ENCODE results near the gene NQO2. TPM values are rescaled to one million over a fixed set of nuclear protein-coding genes. Genes with fewer than 3 reads are reported as not detected.
"Not testable (repeated sequence)": the region's sequence is repeated elsewhere in the genome, so short reads cannot be mapped to it uniquely, and the experiment has no call there.

Gene NQO2
- total RNA-seq, 1 donor from 2014 or later: 30.1 TPM

GRCh38 chr6:2968600-2969135 lies 31.0 kb upstream of the NQO2 start:
- DNase-seq (ENCODE audit: low spot score): no peak
- ATAC-seq: no peak
- intact Hi-C loops (cut with DNase I): no loop called here

GRCh38 chr6:2969549-2969948 lies 30.1 kb upstream of the NQO2 start:
- intact Hi-C loops (cut with DNase I): no loop called here
- ATAC-seq (no peak), DNase-seq (ENCODE audit: low spot score) (no peak)

GRCh38 chr6:2970034-2970685 lies 29.5 kb upstream of the NQO2 start:
- intact Hi-C loops (cut with DNase I): no loop called here
- ATAC-seq (no peak), DNase-seq (ENCODE audit: low spot score) (no peak)

- intact Hi-C loops (cut with DNase I): no loop called here
- peak; percentile 86 for DNase-seq (ENCODE audit: low spot score)
- peak; percentile 73 for ATAC-seq
Observed at GRCh38 chr6:2970753-2971419, 28.8 kb upstream of the NQO2 start.

GRCh38 chr6:2971420-2972218 lies 28.1 kb upstream of the NQO2 start, which contains the start of gene SERPINB6:
SERPINB6 (minus strand) TSS chr6:2971567; CDS start chr6:2959332, 12,235 bp downstream.
- DNase-seq (ENCODE audit: low spot score) (peak; percentile 89), ATAC-seq (peak; percentile 90)
- intact Hi-C loops (cut with DNase I): no loop called here

GRCh38 chr6:2972219-2972487 lies 27.5 kb upstream of the NQO2 start:
- ATAC-seq; DNase-seq (ENCODE audit: low spot score); intact Hi-C loops (cut with DNase I): not testable (repeated sequence)

GRCh38 chr6:2972685-2973084 lies 27.0 kb upstream of the NQO2 start:
- DNase-seq (ENCODE audit: low spot score); intact Hi-C loops (cut with DNase I); ATAC-seq: not testable (repeated sequence)

- intact Hi-C loops (cut with DNase I); ATAC-seq; DNase-seq (ENCODE audit: low spot score): not testable (repeated sequence)
Observed at GRCh38 chr6:2973180-2973579, 26.5 kb upstream of the NQO2 start.

GRCh38 chr6:2973676-2974075 lies 26.0 kb upstream of the NQO2 start:
- no peak for ATAC-seq
- no peak for DNase-seq (ENCODE audit: low spot score)
- intact Hi-C loops (cut with DNase I): no loop called here

GRCh38 chr6:2976060-2976459 lies 23.6 kb upstream of the NQO2 start:
- intact Hi-C loops (cut with DNase I): no loop called here
- ATAC-seq (no peak), DNase-seq (ENCODE audit: low spot score) (no peak)

- intact Hi-C loops (cut with DNase I): no loop called here
- no peak for DNase-seq (ENCODE audit: low spot score)
Observed at GRCh38 chr6:2976571-2977085, 23.1 kb upstream of the NQO2 start.

GRCh38 chr6:2977290-2977689 lies 22.4 kb upstream of the NQO2 start:
- no peak for ATAC-seq
- intact Hi-C loops (cut with DNase I): no loop called here
- no peak for DNase-seq (ENCODE audit: low spot score)

More at GRCh38 chr6:2976571-2977085, 23.1 kb upstream of the NQO2 start:
- no peak for ATAC-seq

- DNase-seq (ENCODE audit: low spot score): no peak
- intact Hi-C loops (cut with DNase I): no loop called here
- no peak for ATAC-seq
Observed at GRCh38 chr6:2977799-2978590, 21.7 kb upstream of the NQO2 start.

- DNase-seq (ENCODE audit: low spot score): no peak
- no peak for ATAC-seq
- intact Hi-C loops (cut with DNase I): no loop called here
Observed at GRCh38 chr6:2978923-2979322, 20.8 kb upstream of the NQO2 start.

- no peak for DNase-seq (ENCODE audit: low spot score)
- intact Hi-C loops (cut with DNase I): no loop called here
- ATAC-seq: no peak
Observed at GRCh38 chr6:2979819-2980464, 19.8 kb upstream of the NQO2 start.

- intact Hi-C loops (cut with DNase I): no loop called here
- DNase-seq (ENCODE audit: low spot score) (no peak), ATAC-seq (no peak)
Observed at GRCh38 chr6:2980465-2980855, 19.2 kb upstream of the NQO2 start.

GRCh38 chr6:2982426-2983117 lies 17.1 kb upstream of the NQO2 start:
- intact Hi-C loops (cut with DNase I): no loop called here
- ATAC-seq: no peak
- no peak for DNase-seq (ENCODE audit: low spot score)

Data from sciatic nerve (tissue), 2 donors.